Thymus (tissue), 14 donors: ENCODE results near the gene COQ7. TPM values are rescaled to one million over a fixed set of nuclear protein-coding genes. Genes with fewer than 3 reads are reported as not detected.

Experiments used
- DNase-seq, 9 donors: peaks; one replicate each; pipeline ENCODE4 v3.0.0-alpha.2; 2013; ENCODE audit warnings: low spot score in 9 of 9, low read depth in 6 of 9, missing footprints in 1 of 9
- H3K27ac ChIP-seq, 2 donors: one replicate each; pipeline ENCODE4 v1.5.1; 2013; ENCODE audit warnings: control low read depth in 1 of 2, low read depth in 1 of 2, low read length in 1 of 2, mild to moderate bottlenecking in 1 of 2, moderate library complexity in 1 of 2
- H3K27me3 ChIP-seq, 2 donors: one replicate each; pipeline ENCODE4 v1.5.1; 2013; ENCODE audit warnings: low read length in 1 of 2; ENCODE audit not compliant: control insufficient read depth in 2 of 2, insufficient read depth in 1 of 2
- H3K36me3 ChIP-seq, 2 donors: one replicate each; pipeline ENCODE4 v1.5.1; 2013; ENCODE audit warnings: low read length in 1 of 2, mild to moderate bottlenecking in 1 of 2, moderate library complexity in 1 of 2; ENCODE audit not compliant: control insufficient read depth in 2 of 2, insufficient read depth in 2 of 2
- H3K4me1 ChIP-seq, 2 donors: one replicate each; pipeline ENCODE4 v1.5.1; 2013; ENCODE audit warnings: low read length in 2 of 2; ENCODE audit not compliant: control insufficient read depth in 2 of 2, insufficient read depth in 2 of 2
- H3K4me3 ChIP-seq, 2 donors: one replicate each; pipeline ENCODE4 v1.5.1; 2013; ENCODE audit warnings: low read length in 2 of 2, control low read depth in 1 of 2, mild to moderate bottlenecking in 1 of 2
- H3K9me3 ChIP-seq, 2 donors: one replicate each; pipeline ENCODE4 v1.5.1; 2013; ENCODE audit warnings: low read length in 1 of 2, mild to moderate bottlenecking in 1 of 2; ENCODE audit not compliant: control insufficient read depth in 2 of 2, insufficient read depth in 1 of 2
- WGBS: extraction: QIAGEN DNeasy Blood & Tissue Kit; methylation state at CpG from one replicate; pipeline ENCODE4 v1.1.7; 2013; 5-methylcytosine and 5-hydroxymethylcytosine counted together
- long read RNA-seq, 10 donors: transcript quantifications; one replicate each; lab custom pipeline, GENCODE V29; 2026
- polyA plus RNA-seq: library from polyadenylated mRNA; stranded (reverse); fragments of 200-250 nt; gene quantifications from one replicate; pipeline ENCODE4 v1.2.3, GENCODE V29; 2013
- total RNA-seq: library from RNA; stranded (reverse); fragments of 120-200 nt; gene quantifications from one replicate; pipeline ENCODE4 v1.2.4, GENCODE V29; 2013
- donor health status: healthy.

The COQ7 gene
- total RNA-seq, result 14.3 TPM
- 15.4 TPM for polyA plus RNA-seq
- long read RNA-seq, donor 1, result 0 reads
- long read RNA-seq, donor 2, result 0 reads
- long read RNA-seq, donor 3, transcript COQ7-201 (6 exons, 2,657 nt), result major isoform, 8 of 11 reads
- long read RNA-seq, donor 3, partial matches to known transcripts, result 0 of 11 reads
- long read RNA-seq, donor 3, other reads (novel, unspliced or antisense), result 0 of 11 reads
- long read RNA-seq, donor 4, partial matches to known transcripts, result 0 of 3 reads
- long read RNA-seq, donor 4, other reads (novel, unspliced or antisense), result 0 of 3 reads
- long read RNA-seq, donor 5, partial matches to known transcripts, result 5 of 12 reads
- long read RNA-seq, donor 5, other reads (novel, unspliced or antisense), result 0 of 12 reads
- long read RNA-seq, donor 6, partial matches to known transcripts, result 0 of 3 reads
- long read RNA-seq, donor 6, other reads (novel, unspliced or antisense), result 0 of 3 reads
- long read RNA-seq, donor 7, partial matches to known transcripts, result 0 of 7 reads
- long read RNA-seq, donor 7, other reads (novel, unspliced or antisense), result 0 of 7 reads
- long read RNA-seq, donor 8, partial matches to known transcripts, result 0 of 3 reads
- long read RNA-seq, donor 8, other reads (novel, unspliced or antisense), result 0 of 3 reads
- long read RNA-seq, donor 9, partial matches to known transcripts, result 0 of 5 reads
- long read RNA-seq, donor 9, other reads (novel, unspliced or antisense), result 0 of 5 reads
- long read RNA-seq, donor 10, partial matches to known transcripts, result 0 of 3 reads
- long read RNA-seq, donor 10, other reads (novel, unspliced or antisense), result 0 of 3 reads

DNA sequence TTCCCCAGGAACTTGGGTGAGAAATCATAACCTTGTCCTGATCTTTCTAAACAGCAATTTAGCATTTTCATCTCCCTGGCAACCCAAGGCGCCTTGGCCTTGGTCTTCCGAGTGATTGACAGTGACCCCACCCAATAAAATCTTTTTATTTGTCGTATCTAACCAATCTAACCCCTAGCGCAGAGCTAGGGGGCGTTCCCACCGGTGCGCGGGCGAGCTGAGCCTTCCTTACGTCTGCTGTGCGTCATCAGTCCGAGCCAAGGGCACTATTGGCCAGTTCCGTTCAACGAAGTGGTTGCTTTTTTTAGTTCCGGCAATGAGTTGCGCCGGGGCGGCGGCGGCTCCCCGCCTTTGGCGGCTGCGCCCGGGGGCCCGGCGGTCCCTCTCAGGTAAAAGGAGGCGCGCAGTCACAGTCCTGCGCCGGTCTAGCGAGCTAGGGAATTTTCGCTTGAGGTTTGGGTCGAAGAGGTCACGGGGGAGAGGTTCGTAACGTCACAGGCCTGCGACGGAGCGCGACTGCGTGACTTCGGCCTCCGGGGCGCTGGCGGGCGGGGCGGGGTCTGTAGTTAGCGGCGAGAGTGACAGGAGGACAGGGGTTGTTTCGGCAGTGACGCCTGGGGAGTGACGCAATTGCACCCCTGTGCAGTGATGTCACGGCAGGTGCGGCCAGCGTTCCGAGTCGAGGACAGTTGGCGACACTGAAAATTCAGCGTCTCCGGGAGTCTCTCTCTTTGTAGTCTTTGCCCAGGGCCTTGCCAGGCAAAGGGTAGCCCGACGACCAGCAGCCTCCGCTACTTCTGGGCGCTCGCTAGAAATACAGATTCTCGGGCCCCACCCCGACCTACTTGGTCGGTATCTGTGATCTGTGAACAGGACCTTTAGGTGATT, at the start of gene COQ7:
TSS of gene COQ7 (plus strand) at position 266 of the 888 bp plus-strand sequence. CDS start at position 317, 51 bp downstream.
- no peaks in the 10 kb centered on the region for H3K9me3 ChIP-seq
- peaks cover 4 to 8% of the 10 kb centered on the region in 2 donors for H3K36me3 ChIP-seq
- peak; percentile 99 to 100 (median 100) for DNase-seq
- peaks cover 3 to 4% of the 10 kb centered on the region in 2 donors for H3K4me1 ChIP-seq
- under 1% methylated on average over 68 of the region's 68 CpGs for whole genome bisulfite sequencing
- H3K4me3 ChIP-seq, result peak within 1 kb of the TSS; percentile 85 to 89
- H3K27me3 ChIP-seq, result no peaks in the 10 kb centered on the region
- peak within 1 kb of the TSS; percentile 96 to 99 for H3K27ac ChIP-seq

- no peaks in the 10 kb centered on the region for H3K27me3 ChIP-seq
- H3K9me3 ChIP-seq, result no peaks in the 10 kb centered on the region
- H3K36me3 ChIP-seq, result no peaks in the 10 kb centered on the region
- H3K4me3 ChIP-seq, result no peak overlapping the region
- no peak overlapping the region for H3K27ac ChIP-seq
- DNase-seq, result no peak
- WGBS, result 98% methylated on average over 4 of the region's 4 CpGs
- H3K4me1 ChIP-seq, result no peaks in the 10 kb centered on the region
Observed at GRCh38 chr16:19020689-19021088, 46.7 kb upstream of the COQ7 start.

DNA sequence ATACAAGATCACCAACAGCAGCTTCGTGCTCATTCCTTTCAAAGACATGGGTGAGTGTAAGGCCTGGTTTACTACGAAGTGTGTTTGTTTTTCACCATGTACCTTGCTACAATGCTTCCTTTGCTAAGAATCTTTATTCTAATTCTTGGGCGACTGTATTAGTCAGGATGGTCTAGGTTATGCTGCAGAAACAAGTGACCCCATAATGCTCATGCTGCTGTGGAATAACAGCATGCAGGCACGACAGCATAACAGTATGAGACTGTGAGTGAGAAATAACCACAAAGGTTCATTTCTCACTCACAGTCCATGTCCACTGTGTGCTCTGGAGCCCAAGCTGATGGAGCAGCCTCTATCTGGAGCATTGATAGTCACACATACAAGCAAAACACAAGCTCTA, 45.7 kb upstream of the COQ7 start:
- H3K36me3 ChIP-seq, result no peaks in the 10 kb centered on the region
- H3K9me3 ChIP-seq, result no peaks in the 10 kb centered on the region
- DNase-seq, result no peak
- no peak overlapping the region for H3K27ac ChIP-seq
- no peaks in the 10 kb centered on the region for H3K27me3 ChIP-seq
- 97% methylated on average over 4 of the region's 4 CpGs for WGBS
- no peaks in the 10 kb centered on the region for H3K4me1 ChIP-seq
- H3K4me3 ChIP-seq, result no peak overlapping the region

DNA sequence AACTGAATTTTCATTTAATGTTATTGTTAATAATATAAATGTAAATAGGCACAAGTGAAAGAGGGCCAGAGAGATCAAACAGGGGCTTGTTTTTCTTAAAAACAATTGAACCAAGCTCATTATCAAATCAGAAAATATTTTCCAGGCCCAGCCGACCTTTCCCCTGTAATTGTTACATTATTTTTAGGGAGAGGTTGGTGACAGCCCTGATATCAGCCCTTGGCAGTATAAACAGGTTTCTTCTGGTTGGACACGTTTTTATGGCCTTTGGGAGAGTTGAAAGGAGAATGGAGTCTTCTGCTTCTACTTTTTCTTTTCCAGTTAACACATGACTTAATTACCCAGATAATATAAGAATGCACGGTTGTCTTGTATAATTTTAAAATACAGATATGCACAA, 40.0 kb upstream of the COQ7 start:
- H3K36me3 ChIP-seq, result no peaks in the 10 kb centered on the region
- H3K9me3 ChIP-seq, result no peaks in the 10 kb centered on the region
- no peaks in the 10 kb centered on the region for H3K27me3 ChIP-seq
- 92% methylated on average over 3 of the region's 3 CpGs for WGBS
- no peaks in the 10 kb centered on the region for H3K4me1 ChIP-seq
- H3K27ac ChIP-seq, result no peak overlapping the region
- DNase-seq, result no peak
- H3K4me3 ChIP-seq, result no peak overlapping the region

- Histone ChIP-seq H3K4me3 (no peak overlapping the region), H3K9me3 (no peaks in the 10 kb centered on the region), H3K4me1 (no peaks in the 10 kb centered on the region), H3K27ac (no peak overlapping the region), H3K36me3 (no peaks in the 10 kb centered on the region), H3K27me3 (no peaks in the 10 kb centered on the region)
- 95% methylated on average over 6 of the region's 6 CpGs for WGBS
- DNase-seq, result no peak
Observed at GRCh38 chr16:19029980-19030379, 37.4 kb upstream of the COQ7 start.

DNA sequence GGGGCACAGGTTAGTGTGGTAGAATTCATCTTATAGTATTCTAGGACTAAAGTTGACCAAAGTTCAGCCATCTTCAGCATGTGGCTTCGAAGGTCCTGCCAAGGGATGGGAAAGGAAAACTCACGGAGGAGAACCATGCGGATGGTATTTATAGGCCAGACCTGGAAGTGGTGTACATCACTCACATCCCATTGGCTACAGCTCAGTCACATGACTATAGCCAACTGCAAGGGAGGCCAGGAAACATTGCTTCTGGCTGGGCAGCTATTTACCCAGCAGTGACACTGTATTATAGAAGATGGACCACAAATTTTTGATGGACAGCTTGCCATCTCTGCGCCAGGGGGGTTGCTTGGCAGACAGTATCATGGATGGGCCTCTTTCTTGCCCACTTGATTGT, 35.7 kb upstream of the COQ7 start:
- Histone ChIP-seq H3K4me3 (no peak overlapping the region), H3K27me3 (no peaks in the 10 kb centered on the region), H3K36me3 (no peaks in the 10 kb centered on the region), H3K4me1 (no peaks in the 10 kb centered on the region), H3K9me3 (no peaks in the 10 kb centered on the region), H3K27ac (no peak overlapping the region)
- 72% methylated on average over 4 of the region's 4 CpGs for WGBS
- no peak for DNase-seq

- H3K9me3 ChIP-seq, result no peaks in the 10 kb centered on the region
- H3K4me1 ChIP-seq, result no peaks in the 10 kb centered on the region
- 95% methylated on average over 1 of the region's 1 CpG for WGBS
- H3K36me3 ChIP-seq, result no peaks in the 10 kb centered on the region
- no peak overlapping the region for H3K4me3 ChIP-seq
- H3K27ac ChIP-seq, result no peak overlapping the region
- no peaks in the 10 kb centered on the region for H3K27me3 ChIP-seq
- DNase-seq, result no peak
Observed at GRCh38 chr16:19033761-19034160, 33.7 kb upstream of the COQ7 start.

- H3K9me3 ChIP-seq, result no peaks in the 10 kb centered on the region
- no peak overlapping the region for H3K27ac ChIP-seq
- 97% methylated on average over 2 of the region's 2 CpGs for WGBS
- no peaks in the 10 kb centered on the region for H3K4me1 ChIP-seq
- H3K36me3 ChIP-seq, result no peaks in the 10 kb centered on the region
- H3K27me3 ChIP-seq, result no peaks in the 10 kb centered on the region
- no peak overlapping the region for H3K4me3 ChIP-seq
- no peak for DNase-seq
Observed at GRCh38 chr16:19040400-19040799, 27.0 kb upstream of the COQ7 start.
